GM12872 (cell line): ENCODE measurements around the gene POLK.

Experiments
- TF ChIP-seq, protein P1 (sequence below): IDR thresholded peaks from 3 replicates; pipeline ENCODE4 v1.5.1; 2011; ENCODE audit warnings: low read depth, mild to moderate bottlenecking, low read length, moderate library complexity; ENCODE audit not compliant: insufficient read depth

Gene POLK

DNA sequence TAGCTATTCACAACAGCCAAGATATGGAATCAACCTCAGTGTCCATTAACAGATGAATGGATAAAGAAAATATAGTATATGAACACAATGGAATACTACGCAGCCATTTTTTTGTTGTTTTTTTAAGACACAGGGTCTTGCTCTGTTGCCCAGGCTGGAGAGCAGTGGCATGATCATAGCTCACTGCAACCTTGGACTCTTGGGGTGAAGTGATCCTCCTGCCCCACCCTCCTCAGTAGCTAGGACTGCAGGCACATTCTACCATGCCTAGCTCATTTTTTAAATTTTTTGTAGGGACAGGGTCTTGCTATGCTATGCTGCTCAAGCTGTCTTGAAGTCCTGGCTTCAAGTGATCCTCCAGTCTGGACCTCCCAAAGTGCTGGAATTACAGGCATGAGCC, 38.7 kb upstream of the POLK start:
- TF ChIP-seq, protein P1, sequence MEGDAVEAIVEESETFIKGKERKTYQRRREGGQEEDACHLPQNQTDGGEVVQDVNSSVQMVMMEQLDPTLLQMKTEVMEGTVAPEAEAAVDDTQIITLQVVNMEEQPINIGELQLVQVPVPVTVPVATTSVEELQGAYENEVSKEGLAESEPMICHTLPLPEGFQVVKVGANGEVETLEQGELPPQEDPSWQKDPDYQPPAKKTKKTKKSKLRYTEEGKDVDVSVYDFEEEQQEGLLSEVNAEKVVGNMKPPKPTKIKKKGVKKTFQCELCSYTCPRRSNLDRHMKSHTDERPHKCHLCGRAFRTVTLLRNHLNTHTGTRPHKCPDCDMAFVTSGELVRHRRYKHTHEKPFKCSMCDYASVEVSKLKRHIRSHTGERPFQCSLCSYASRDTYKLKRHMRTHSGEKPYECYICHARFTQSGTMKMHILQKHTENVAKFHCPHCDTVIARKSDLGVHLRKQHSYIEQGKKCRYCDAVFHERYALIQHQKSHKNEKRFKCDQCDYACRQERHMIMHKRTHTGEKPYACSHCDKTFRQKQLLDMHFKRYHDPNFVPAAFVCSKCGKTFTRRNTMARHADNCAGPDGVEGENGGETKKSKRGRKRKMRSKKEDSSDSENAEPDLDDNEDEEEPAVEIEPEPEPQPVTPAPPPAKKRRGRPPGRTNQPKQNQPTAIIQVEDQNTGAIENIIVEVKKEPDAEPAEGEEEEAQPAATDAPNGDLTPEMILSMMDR = no peak

GRCh38 chr5:75473463-75473862, 38.2 kb upstream of the POLK start:
- TF ChIP-seq, protein P1 = no peak

DNA sequence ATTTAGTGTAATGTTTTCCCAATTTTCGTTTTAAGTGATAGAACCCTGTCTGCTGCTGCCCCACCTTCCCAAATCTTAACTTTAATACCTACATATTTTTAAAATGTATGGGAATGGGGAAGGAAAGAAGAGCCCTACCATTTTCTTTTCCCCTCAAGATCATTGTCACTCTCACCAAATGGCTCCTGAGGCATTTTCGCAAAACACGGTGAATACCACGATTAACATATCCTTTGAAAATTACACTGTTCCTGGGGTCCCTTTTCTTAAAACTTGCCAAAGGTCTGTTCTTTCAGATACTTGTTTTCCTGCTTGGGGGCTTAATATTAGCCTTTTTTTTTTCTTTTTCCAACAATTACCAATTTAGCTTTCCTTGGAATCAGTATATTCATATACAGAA, 36.3 kb upstream of the POLK start:
- TF ChIP-seq, protein P1 = no peak

- TF ChIP-seq, protein P1 = no peak
These were observed 30.7 kb upstream of the POLK start for GRCh38 chr5:75481024-75481423.

GRCh38 chr5:75482482-75482881, 29.2 kb upstream of the POLK start:
- TF ChIP-seq, protein P1 = no peak

DNA sequence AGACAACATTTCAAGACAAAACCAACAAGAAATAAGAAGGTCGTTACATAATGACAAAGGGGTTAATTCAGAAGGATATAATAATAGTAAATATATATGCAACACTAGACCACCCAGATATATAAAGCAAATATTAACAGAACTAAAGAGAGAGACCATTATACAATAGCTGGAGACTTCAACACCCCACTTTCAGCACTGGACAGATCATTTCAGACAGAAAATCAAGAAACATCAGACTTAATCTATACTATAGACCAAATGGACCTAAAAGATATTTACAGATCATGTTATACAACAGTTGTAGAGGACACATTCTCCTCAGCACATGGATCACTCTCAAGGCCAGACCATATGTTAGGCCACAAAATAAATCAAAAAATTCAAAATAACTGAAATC, 27.1 kb upstream of the POLK start:
- TF ChIP-seq, protein P1 = no peak

DNA sequence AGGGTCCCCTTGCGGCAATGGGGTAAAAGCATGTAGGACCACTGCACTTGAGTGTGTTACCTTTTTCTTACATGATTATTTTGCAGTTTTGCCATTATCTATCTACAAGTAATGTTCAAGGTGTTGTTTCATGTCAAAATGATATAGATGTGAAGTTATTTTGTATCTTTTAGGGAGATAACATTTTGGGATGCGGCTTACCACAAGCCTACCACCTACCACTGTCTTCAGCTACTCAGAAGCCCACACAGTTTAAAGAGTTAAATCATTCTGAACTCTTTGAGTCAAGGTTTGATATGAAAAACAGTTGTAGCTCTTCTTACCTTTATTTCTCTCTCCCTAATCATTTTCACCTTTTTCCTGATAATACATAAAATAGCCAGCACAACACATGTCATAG, 20.1 kb upstream of the POLK start:
- TF ChIP-seq, protein P1 = no peak

DNA sequence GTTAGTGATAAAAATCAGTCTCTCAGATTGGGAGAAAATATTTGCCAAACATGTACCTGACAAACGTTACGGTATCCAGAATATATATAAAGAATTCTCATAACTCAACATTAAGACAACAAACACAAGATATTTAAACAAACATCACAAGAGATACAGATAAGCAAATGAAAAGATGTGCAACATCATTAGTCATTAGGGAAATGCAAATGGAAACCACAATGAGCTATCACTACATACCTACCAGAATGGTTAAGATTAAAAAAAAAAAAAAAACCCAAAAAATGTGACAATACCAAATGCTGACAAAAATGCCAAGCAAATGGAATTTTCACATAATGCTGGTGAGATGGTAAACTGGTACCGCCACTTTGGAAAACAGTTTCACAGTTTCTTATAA, 15.7 kb upstream of the POLK start:
- TF ChIP-seq, protein P1 = no peak
